HepG2 (cell line): ENCODE data around the gene SPTBN2. TPM values are rescaled to one million over a fixed set of nuclear protein-coding genes. Genes with fewer than 3 reads are reported as not detected.

ENCODE experiments used
- ATAC-seq: fragments of 200-7000 bp; cut with Tn5 transposase; 3 replicates; pipeline ENCODE4 v1.9.1; 2020; ENCODE audit warnings: mild to moderate bottlenecking, moderate library complexity
- BruUV-seq: library from RNA; stranded (reverse); fragments of 400-500 nt; replicated peaks from 2 replicates; lab custom pipeline; 2021; lab: Mats Ljungman, UMichigan
- CTCF ChIA-PET: fragments of 300-600 bp; formaldehyde crosslinking; extraction: SDS; loops from one replicate; lab custom pipeline; 2021; ENCODE audit warnings: low total read pairs, inconsistent platforms, low intra/inter-chr PET ratio; lab: Yijun Ruan, JAX
- POLR2A ChIA-PET: fragments of 350-600 bp; sonication (Branson Sonifier 250); formaldehyde crosslinking; loops from one replicate; lab custom pipeline; 2020; ENCODE audit warnings: antibody characterized with exemption, inconsistent platforms; lab: Yijun Ruan, JAX
- DNase-seq: peaks from one replicate; pipeline ENCODE4 v3.0.0-alpha.2; 2015; ENCODE audit warnings: low spot score
- FAIRE-seq: peaks from 3 replicates; lab custom pipeline; 2011; peaks lifted over from hg19 to GRCh38; lab: Jason Lieb, UNC
- H2AFZ ChIP-seq: one replicate; pipeline ENCODE4 v1.6.1; 2011; ENCODE audit warnings: low read length, inconsistent platforms
- H3K27ac ChIP-seq: fragments of 300-600 bp; 3 replicates; pipeline ENCODE4 v1.8.0; 2011; ENCODE audit warnings: mixed run types, mild to moderate bottlenecking, mixed read lengths, low read length, inconsistent platforms; ENCODE audit not compliant: insufficient read depth; ENCODE audit errors: extremely low read length
- H3K27me3 ChIP-seq, 2 experiments: fragments of 200-600 bp in 1 of 2; 2 replicates in 1 of 2; 3 replicates in 1 of 2; pipeline versions ENCODE4 v1.6.0 to v1.8.0; 2011; ENCODE audit warnings: low read length in 2 of 2, mild to moderate bottlenecking in 2 of 2, moderate library complexity in 2 of 2, inconsistent platforms in 1 of 2; ENCODE audit not compliant: insufficient read depth in 2 of 2, control insufficient read depth in 1 of 2
- H3K36me3 ChIP-seq, 2 experiments: fragments of 200-600 bp in 1 of 2; replicated peaks in 1 of 2; 2 replicates in 1 of 2; 3 replicates in 1 of 2; pipeline versions ENCODE4 v1.5.1 to v1.8.0; 2011; ENCODE audit warnings: low read length in 2 of 2, inconsistent platforms in 1 of 2; ENCODE audit not compliant: insufficient read depth in 2 of 2, control insufficient read depth in 1 of 2
- H3K4me1 ChIP-seq: 2 replicates; pipeline ENCODE4 v1.5.1; 2012; ENCODE audit warnings: low read length, inconsistent platforms; ENCODE audit not compliant: insufficient read depth
- H3K4me2 ChIP-seq: 2 replicates; pipeline ENCODE4 v1.6.0; 2011; ENCODE audit warnings: low read depth, low read length, inconsistent platforms
- H3K4me3 ChIP-seq, 3 experiments: fragments of 200-600 bp in 1 of 3; sonication (generic), shearing (Covaris generic) in 1 of 3; replicated peaks in 1 of 3; 2 replicates each; pipeline ENCODE4 v1.5.1; 2011 to 2016; ENCODE audit warnings: low read length in 3 of 3, inconsistent platforms in 2 of 3, low read depth in 2 of 3, mild to moderate bottlenecking in 2 of 3, control low read depth in 1 of 3, mixed read lengths in 1 of 3; ENCODE audit not compliant: insufficient read depth in 1 of 3
- H3K79me2 ChIP-seq: one replicate; pipeline ENCODE4 v1.6.1; 2011; ENCODE audit warnings: low read length, inconsistent platforms; ENCODE audit not compliant: insufficient read depth
- H3K9ac ChIP-seq: 2 replicates; pipeline ENCODE4 v1.6.0; 2011; ENCODE audit warnings: mild to moderate bottlenecking, low read depth, low read length, inconsistent platforms; ENCODE audit not compliant: insufficient read depth
- H3K9me3 ChIP-seq: 2 replicates; pipeline ENCODE4 v1.5.1; 2012; ENCODE audit warnings: mild to moderate bottlenecking, low read length
- H4K20me1 ChIP-seq: 2 replicates; pipeline ENCODE4 v1.6.0; 2011; ENCODE audit warnings: inconsistent platforms, mild to moderate bottlenecking, low read length, moderate library complexity; ENCODE audit not compliant: insufficient read depth
- EED ChIP-seq: sonication (generic); formaldehyde crosslinking; IDR thresholded peaks from 2 replicates; pipeline ENCODE4 v1.5.0; 2020; ENCODE audit warnings: mild to moderate bottlenecking, missing genetic modification reagents
- TEF ChIP-seq: sonication (generic); formaldehyde crosslinking; IDR thresholded peaks from 2 replicates; pipeline ENCODE4 v1.5.0; 2020; ENCODE audit warnings: missing genetic modification reagents
- YEATS2 ChIP-seq: sonication (generic); formaldehyde crosslinking; IDR thresholded peaks from 2 replicates; pipeline ENCODE4 v1.4.0; 2020; ENCODE audit warnings: missing genetic modification reagents, borderline replicate concordance
- ZBTB1 ChIP-seq: sonication (generic); formaldehyde crosslinking; IDR thresholded peaks from 2 replicates; pipeline ENCODE4 v1.4.0; 2020; ENCODE audit warnings: missing genetic modification reagents, borderline replicate concordance
- ZBTB3 ChIP-seq: sonication (generic); formaldehyde crosslinking; IDR thresholded peaks from 2 replicates; pipeline ENCODE4 v1.4.0; 2020; ENCODE audit warnings: low read depth, mild to moderate bottlenecking, moderate library complexity, missing genetic modification reagents, borderline replicate concordance
- ZBTB7A ChIP-seq: sonication (generic); formaldehyde crosslinking; IDR thresholded peaks from 2 replicates; pipeline ENCODE4 v1.8.0; 2022; ENCODE audit warnings: mild to moderate bottlenecking, missing genetic modification reagents
- ZNF33A ChIP-seq: sonication (generic); formaldehyde crosslinking; IDR thresholded peaks from 2 replicates; pipeline ENCODE4 v1.5.1; 2020; ENCODE audit warnings: missing genetic modification reagents, mild to moderate bottlenecking, moderate library complexity, borderline replicate concordance
- ZNF770 ChIP-seq: sonication (generic); formaldehyde crosslinking; IDR thresholded peaks from 2 replicates; pipeline ENCODE4 v1.5.0; 2020; ENCODE audit warnings: mild to moderate bottlenecking, missing genetic modification reagents
- ZSCAN25 ChIP-seq: sonication (generic); formaldehyde crosslinking; IDR thresholded peaks from 2 replicates; pipeline ENCODE4 v1.8.0; 2022; ENCODE audit warnings: mild to moderate bottlenecking, missing genetic modification reagents
- WGBS: methylation state at CpG from one replicate; pipeline ENCODE4 v1.1.6; 2017; ENCODE audit warnings: low lambda C conversion rate; 5-methylcytosine and 5-hydroxymethylcytosine counted together
- in situ Hi-C: cut with HindIII; loops from 2 replicates; pipeline ENCODE4 v1.10.0; 2017; ENCODE audit warnings: low pct_unique_long_range_greater_than_20kb; ENCODE audit not compliant: extremely low pct_ligation_motif_present
- intact Hi-C: fragments of 100-400 bp; cut with micrococcal nuclease; formaldehyde crosslinking; loops from one replicate; pipeline ENCODE4 v1.10.0; 2022; ENCODE audit not compliant: unreplicated experiment
- polyA plus RNA-seq, 8 experiments: library from polyadenylated mRNA; depleted of rRNA in 3 of 8; stranded (reverse) in 7 of 8; unstranded in 1 of 8; fragments of >200 nt; fragmentation: Illumina TruSeq in 4 of 8; extraction: Trizol in 4 of 8; gene quantifications; 2 replicates each; pipeline versions ENCODE4 v1.2.1 to v1.2.3, GENCODE V29; 2011 to 2016; ENCODE audit warnings: low read depth in 4 of 8, missing spikeins in 1 of 8, mixed read lengths in 1 of 8; ENCODE audit not compliant: insufficient read depth in 1 of 8
- total RNA-seq, 5 experiments: library from RNA; depleted of rRNA; stranded (reverse); fragments of >200 nt; fragmentation: Illumina TruSeq; extraction: Trizol; gene quantifications; 2 replicates each; pipeline ENCODE4 v1.2.3, GENCODE V29; 2016; ENCODE audit warnings: low read depth in 1 of 5

SPTBN2 gene
- total and polyA plus RNA-seq, 2 of the 13 experiments (the other 11 are each of a cell fraction or from before 2014, with no cell fraction given): 0.65 to 4.0 TPM

- BruUV-seq: no TSS peak
- POLR2A ChIA-PET: no interaction called here
- CTCF ChIA-PET: no interaction called here
- Histone ChIP-seq H2AFZ (no peak overlapping the region), H3K4me2 (no peak overlapping the region), H3K9ac (no peak overlapping the region), H3K27ac (no peak overlapping the region), H3K79me2 (no peaks in the 10 kb centered on the region), H3K4me1 (no peaks in the 10 kb centered on the region), H3K36me3 (no peaks in the 10 kb centered on the region), H4K20me1 (no peaks in the 10 kb centered on the region), H3K9me3 (no peaks in the 10 kb centered on the region), H3K27me3 (no peaks in the 10 kb centered on the region), H3K4me3 (no peak overlapping the region)
- intact Hi-C loops (no loop called here), in situ Hi-C loops (no loop called here)
- TF ChIP-seq EED (CRISPR knock-in tag) (no peak), ZBTB3 (no peak), ZNF770 (CRISPR knock-in tag) (peak; percentile 58; the same call in 1 of the 2 replicates), ZSCAN25 (CRISPR knock-in tag) (no peak), ZBTB7A (CRISPR knock-in tag) (no peak), ZBTB1 (CRISPR knock-in tag) (no peak), YEATS2 (CRISPR knock-in tag) (no peak), TEF (CRISPR knock-in tag) (no peak), ZNF33A (CRISPR knock-in tag) (no peak)
- ATAC-seq (no peak), DNase-seq (no peak), FAIRE-seq (no peak)
- 83% methylated on average over 25 of the region's 28 CpGs for WGBS
Measured at GRCh38 chr11:66688561-66689534, 40.2 kb downstream of the SPTBN2 start.
